Measurements from ENCODE around the gene MOCOS. TPM values are rescaled to one million over a fixed set of nuclear protein-coding genes. Genes with fewer than 3 reads are reported as not detected.

The MOCOS gene
- total RNA-seq, 4 donors from 2014 or later = 2.2 to 11.4 (median 5.1) TPM

- ATAC-seq (ENCODE audit: low FRiP score) (no peak), DNase-seq (ENCODE audit: low spot score) (no peak)
- no peak for TF ChIP-seq CTCF (IDR thresholded peaks at IDR 0.05)
Observed at GRCh38 chr18:36299015-36299414, 111.7 kb downstream of the MOCOS start.

GRCh38 chr18:36300211-36300610, 112.9 kb downstream of the MOCOS start:
- no peak for DNase-seq (ENCODE audit: low spot score)
- no peak for TF ChIP-seq CTCF (IDR thresholded peaks at IDR 0.05)
- ATAC-seq (ENCODE audit: low FRiP score) = no peak

- no peak for TF ChIP-seq CTCF (IDR thresholded peaks at IDR 0.05)
- DNase-seq (ENCODE audit: low spot score) = no peak
- no peak for ATAC-seq (ENCODE audit: low FRiP score)
Observed at GRCh38 chr18:36301884-36302283, 114.6 kb downstream of the MOCOS start.

GRCh38 chr18:36302676-36303075, 115.4 kb downstream of the MOCOS start:
- no peak for TF ChIP-seq CTCF (IDR thresholded peaks at IDR 0.05)
- ATAC-seq (ENCODE audit: low FRiP score) (no peak), DNase-seq (ENCODE audit: low spot score) (no peak)

GRCh38 chr18:36303211-36303844, 116.0 kb downstream of the MOCOS start:
- no peak for DNase-seq (ENCODE audit: low spot score)
- ATAC-seq (ENCODE audit: low FRiP score) = no peak
- TF ChIP-seq CTCF (IDR thresholded peaks at IDR 0.05) = no peak

- TF ChIP-seq CTCF (IDR thresholded peaks at IDR 0.05) = no peak
- DNase-seq (ENCODE audit: low spot score) (no peak), ATAC-seq (ENCODE audit: low FRiP score) (no peak)
Observed at GRCh38 chr18:36304723-36305122, 117.4 kb downstream of the MOCOS start.

GRCh38 chr18:36305375-36305774, 118.1 kb downstream of the MOCOS start:
- no peak for ATAC-seq (ENCODE audit: low FRiP score)
- DNase-seq (ENCODE audit: low spot score) = no peak
- TF ChIP-seq CTCF (IDR thresholded peaks at IDR 0.05) = no peak

Data from omental fat pad (tissue), 4 donors.